WTC11 (cell line): Measurements from ENCODE around the gene TNNI2.

ENCODE experiments used
- CTCF ChIP-seq: fragments of 200-600 bp; IDR thresholded peaks from 2 replicates; pipeline ENCODE4 v1.8.0; 2022; ENCODE audit warnings: antibody characterized with exemption
- JUN ChIP-seq: sonication (generic); formaldehyde crosslinking; IDR thresholded peaks from 2 replicates; pipeline ENCODE4 v1.8.0; 2023; ENCODE audit warnings: mild to moderate bottlenecking, missing genetic modification reagents
- SMAD3 ChIP-seq: sonication (generic); formaldehyde crosslinking; IDR thresholded peaks from 2 replicates; pipeline ENCODE4 v1.8.0; 2022; ENCODE audit warnings: missing genetic modification reagents, mild to moderate bottlenecking, borderline replicate concordance

- no peak for TF ChIP-seq SMAD3 (CRISPR knock-in tag)
- no peak for TF ChIP-seq JUN (CRISPR knock-in tag)
- no peak for TF ChIP-seq CTCF
Measured at GRCh38 chr11:1842149-1843097, 3.6 kb downstream of the TNNI2 start.
